GM10248 (cell line): Measurements from ENCODE around the gene SSBP1.
A peak's percentile ranks its signal among the peaks of the same experiment; 100 is the strongest.
"Not testable (repeated sequence)": the region's sequence is repeated elsewhere in the genome, so short reads cannot be mapped to it uniquely, and the experiment has no call there.

Experiments used
- CTCF ChIA-PET: fragments of 300-600 bp; sonication (Branson Sonifier 250); formaldehyde crosslinking; extraction: SDS; loops from one replicate; lab custom pipeline; 2021; ENCODE audit warnings: antibody characterized with exemption; lab: Yijun Ruan, JAX
- POLR2A ChIA-PET: fragments of 350-650 bp; sonication (Branson Sonifier 250); formaldehyde crosslinking; extraction: SDS; loops from one replicate; lab custom pipeline; 2020; ENCODE audit warnings: antibody characterized with exemption; lab: Yijun Ruan, JAX
- DNase-seq: peaks from one replicate; pipeline ENCODE4 v3.0.0; 2012; ENCODE audit errors: extremely low spot score
- CTCF ChIP-seq: IDR thresholded peaks from 2 replicates; pipeline ENCODE4 v1.5.1; 2012; ENCODE audit warnings: mild to moderate bottlenecking, low read depth; ENCODE audit errors: extremely low read depth, missing control alignments, control extremely low read depth

The SSBP1 gene

GRCh38 chr7:141737836-141738591 is at the start of gene SSBP1:
Gene SSBP1, plus strand, starts transcription at chr7:141738358. Its CDS starts 809 bp downstream, at chr7:141739167.
- TF ChIP-seq CTCF = peak; percentile 77
- ChIA-PET CTCF (interaction anchor here (0.6 to 3.0 kb wide), 32 partner anchors 9 to 1260 kb away, joined by 3 to 29 read pairs (median 4); partner anchors contain the start of genes DENND11 and TAS2R4), POLR2A (no interaction called here)
- peak; percentile 86 for DNase-seq

- POLR2A ChIA-PET = interaction anchor here (0.7 kb wide), 1 partner anchor 148 kb away, joined by 5 read pairs; no protein-coding TSS in a partner anchor
- DNase-seq = not testable (repeated sequence)
- CTCF ChIA-PET = interaction anchor here (0.9 to 6.4 kb wide), 6 partner anchors 8 to 49 kb away, joined by 3 to 21 read pairs (median 4); partner anchors contain the start of gene SSBP1
Measured at GRCh38 chr7:141689072-141689825, 48.9 kb upstream of the SSBP1 start.

- ChIA-PET POLR2A (no interaction called here), CTCF (interaction anchor here (6.4 kb wide), 1 partner anchor 10 kb away, joined by 21 read pairs; no protein-coding TSS in a partner anchor)
- TF ChIP-seq CTCF = no peak
- DNase-seq = no peak
Measured at GRCh38 chr7:141691540-141691939, 46.6 kb upstream of the SSBP1 start.

GRCh38 chr7:141691961-141692360 is 46.2 kb upstream of the SSBP1 start:
- TF ChIP-seq CTCF = no peak
- CTCF ChIA-PET = interaction anchor here (6.4 kb wide), 1 partner anchor 10 kb away, joined by 21 read pairs; no protein-coding TSS in a partner anchor
- no peak for DNase-seq
- POLR2A ChIA-PET = no interaction called here

GRCh38 chr7:141693082-141693481 is 45.1 kb upstream of the SSBP1 start:
- POLR2A ChIA-PET = no interaction called here
- no peak for TF ChIP-seq CTCF
- CTCF ChIA-PET = interaction anchor here (1.2 to 6.4 kb wide), 3 partner anchors 11 to 89 kb away, joined by 3 to 21 read pairs (median 4); partner anchors contain the start of gene SSBP1
- DNase-seq = no peak

GRCh38 chr7:141695803-141696289 is 42.3 kb upstream of the SSBP1 start:
- DNase-seq = no peak
- POLR2A ChIA-PET = no interaction called here
- CTCF ChIA-PET = interaction anchor here (1.0 to 1.6 kb wide), 5 partner anchors 13 to 46 kb away, joined by 3 to 6 read pairs (median 3); partner anchors contain the start of genes SSBP1 and WEE2
- TF ChIP-seq CTCF = no peak
